ENCODE measurements around the gene PCNT. TPM values are rescaled to one million over a fixed set of nuclear protein-coding genes. Genes with fewer than 3 reads are reported as not detected.

PCNT gene
- total and polyA plus RNA-seq, 2 of the 8 experiments (the other 6 are each of a cell fraction or from before 2014, with no cell fraction given): 9.9 to 45.1 TPM

GRCh38 chr21:46421191-46421750 is 97.3 kb downstream of the PCNT start (continued):
- no peak for TF ChIP-seq CHD1 (IDR thresholded peaks at IDR 0.05; ENCODE audit: low read depth, low read length)
- TF ChIP-seq RNF2 (IDR thresholded peaks at IDR 0.05; ENCODE audit: borderline replicate concordance, low read depth, low read length, missing control alignments, poor library complexity, severe bottlenecking): no peak
